G401 (cell line): Measurements from ENCODE around the gene ACKR2. TPM values are rescaled to one million over a fixed set of nuclear protein-coding genes. Genes with fewer than 3 reads are reported as not detected.

ENCODE experiments used
- DNase-seq: peaks from one replicate; pipeline ENCODE4 v3.0.0-alpha.2; 2015; ENCODE audit warnings: low spot score
- in situ Hi-C: cut with HindIII; loops from 2 replicates; pipeline ENCODE4 v1.10.0; 2016; ENCODE audit warnings: low sequenced_read_pairs, mixed read lengths
- total RNA-seq: library from RNA; depleted of rRNA; stranded (reverse); fragments of >200 nt; shearing (Covaris generic); gene quantifications from 2 replicates; pipeline ENCODE4 v1.2.3, GENCODE V29; 2014; rRNA removed

ACKR2 gene
- total RNA-seq, 1 experiment from 2014 or later, result not detected

GRCh38 chr3:42904076-42904475 lies 94.8 kb downstream of the ACKR2 start:
- in situ Hi-C loops, result no loop called here
- DNase-seq, result no peak

- DNase-seq, result no peak
- in situ Hi-C loops, result no loop called here
Measured at GRCh38 chr3:42905740-42906069, 96.5 kb downstream of the ACKR2 start.

GRCh38 chr3:42906070-42906847 lies 97.0 kb downstream of the ACKR2 start, which contains the start of gene ZNF662:
ZNF662 (plus strand) TSS chr3:42906142; CDS start chr3:42908115, 1,973 bp downstream.
- peak; percentile 86 for DNase-seq
- in situ Hi-C loops, result no loop called here

GRCh38 chr3:42906848-42907183 lies 97.6 kb downstream of the ACKR2 start:
- peak; percentile 36 for DNase-seq
- in situ Hi-C loops, result no loop called here

GRCh38 chr3:42908675-42909074 lies 99.4 kb downstream of the ACKR2 start:
- DNase-seq, result no peak
- in situ Hi-C loops, result no loop called here

- in situ Hi-C loops, result no loop called here
- no peak for DNase-seq
Measured at GRCh38 chr3:42911551-42911950, 102.3 kb downstream of the ACKR2 start.

GRCh38 chr3:42914771-42915515 lies 105.7 kb downstream of the ACKR2 start:
- DNase-seq, result no peak
- in situ Hi-C loops, result no loop called here

Other genes starting within 250 kb of the ACKR2 start
- gene SEC22C, start 227.5 kb upstream of the ACKR2 start, total RNA-seq, result 83.4 and 84.3 TPM in 2 replicates
- 41.1 and 45.8 TPM in 2 replicates for gene SS18L2, start 218.6 kb upstream of the ACKR2 start, total RNA-seq
- 9.5 and 23.6 TPM in 2 replicates for gene NKTR, start 208.8 kb upstream of the ACKR2 start, total RNA-seq
- 12.7 and 16.1 TPM in 2 replicates for gene ZBTB47, start 155.7 kb upstream of the ACKR2 start, total RNA-seq
- gene KLHL40, start 123.9 kb upstream of the ACKR2 start, total RNA-seq, result not detected in 2 replicates
- not detected in 2 replicates for gene HHATL, start 106.6 kb upstream of the ACKR2 start, total RNA-seq
- gene CCDC13, start 36.2 kb upstream of the ACKR2 start, total RNA-seq, result 1.4 and 3.3 TPM in 2 replicates
- gene HIGD1A, start 5.0 kb upstream of the ACKR2 start, total RNA-seq, result 239 and 240 TPM in 2 replicates
- gene CYP8B1, start 66.4 kb downstream of the ACKR2 start, total RNA-seq, result not detected in 2 replicates
- not detected in 2 replicates for gene ZNF662, start 96.7 kb downstream of the ACKR2 start, total RNA-seq
- gene GASK1A, start 169.9 kb downstream of the ACKR2 start, total RNA-seq, result not detected in 2 replicates